Prostate gland (tissue), 2 donors: Measurements from ENCODE around the gene LIF.

Experiments
- POLR2AphosphoS5 ChIP-seq: sonication (generic); formaldehyde crosslinking; IDR thresholded peaks from one replicate; pipeline ENCODE4 v1.6.1; 2017; ENCODE audit warnings: antibody characterized with exemption
- TF ChIP-seq, protein P1 (sequence below), 4 experiments: fragments of 200-600 bp in 2 of 4; fragments of 450-650 bp in 2 of 4; sonication (generic) in 2 of 4; IDR thresholded peaks; 1 replicate in 3 of 4; 2 replicates in 1 of 4; pipeline ENCODE4 v1.5.1; 2016 to 2019; ENCODE audit warnings: antibody characterized with exemption in 4 of 4, mild to moderate bottlenecking in 2 of 4, moderate library complexity in 2 of 4

DNA sequence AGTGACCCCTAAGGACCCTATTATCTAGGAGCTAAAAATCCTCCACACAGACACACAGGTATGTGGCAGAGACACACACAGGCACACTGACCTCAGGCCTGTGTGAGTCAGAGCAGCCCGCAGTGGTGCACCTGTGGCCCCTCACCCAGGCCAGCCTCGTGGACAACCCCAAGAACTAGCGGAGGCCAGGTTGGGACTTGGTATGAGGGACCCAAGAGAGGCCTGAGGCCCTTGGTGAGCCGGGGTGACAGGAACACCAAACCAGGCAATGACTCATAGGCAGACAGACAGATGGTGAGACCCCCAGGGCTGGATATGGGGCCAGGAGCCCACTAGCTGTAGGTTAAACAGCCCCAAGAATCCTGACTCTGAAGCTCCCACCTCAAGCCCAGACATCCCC, 36.8 kb upstream of the LIF start:
- TF ChIP-seq, protein P1, sequence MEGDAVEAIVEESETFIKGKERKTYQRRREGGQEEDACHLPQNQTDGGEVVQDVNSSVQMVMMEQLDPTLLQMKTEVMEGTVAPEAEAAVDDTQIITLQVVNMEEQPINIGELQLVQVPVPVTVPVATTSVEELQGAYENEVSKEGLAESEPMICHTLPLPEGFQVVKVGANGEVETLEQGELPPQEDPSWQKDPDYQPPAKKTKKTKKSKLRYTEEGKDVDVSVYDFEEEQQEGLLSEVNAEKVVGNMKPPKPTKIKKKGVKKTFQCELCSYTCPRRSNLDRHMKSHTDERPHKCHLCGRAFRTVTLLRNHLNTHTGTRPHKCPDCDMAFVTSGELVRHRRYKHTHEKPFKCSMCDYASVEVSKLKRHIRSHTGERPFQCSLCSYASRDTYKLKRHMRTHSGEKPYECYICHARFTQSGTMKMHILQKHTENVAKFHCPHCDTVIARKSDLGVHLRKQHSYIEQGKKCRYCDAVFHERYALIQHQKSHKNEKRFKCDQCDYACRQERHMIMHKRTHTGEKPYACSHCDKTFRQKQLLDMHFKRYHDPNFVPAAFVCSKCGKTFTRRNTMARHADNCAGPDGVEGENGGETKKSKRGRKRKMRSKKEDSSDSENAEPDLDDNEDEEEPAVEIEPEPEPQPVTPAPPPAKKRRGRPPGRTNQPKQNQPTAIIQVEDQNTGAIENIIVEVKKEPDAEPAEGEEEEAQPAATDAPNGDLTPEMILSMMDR (IDR thresholded peaks at IDR 0.05), result no peak
- no peak for TF ChIP-seq POLR2AphosphoS5
